IPS DF 6.9 (cell line): ENCODE data around the gene DGCR8.

Source experiments
- DNase-seq: peaks from one replicate; pipeline ENCODE4 v3.0.0-alpha.2; 2013; ENCODE audit warnings: low read depth, low spot score
- H3K27ac ChIP-seq: one replicate; pipeline ENCODE4 v1.5.1; 2013; ENCODE audit warnings: low read length, control low read depth
- H3K27me3 ChIP-seq: 2 replicates; pipeline ENCODE4 v1.6.1; 2013; ENCODE audit warnings: mild to moderate bottlenecking, low read length; ENCODE audit not compliant: control insufficient read depth, insufficient read depth
- H3K36me3 ChIP-seq: 2 replicates; pipeline ENCODE4 v1.6.1; 2013; ENCODE audit warnings: low read length; ENCODE audit not compliant: control insufficient read depth, insufficient read depth
- H3K4me1 ChIP-seq: 2 replicates; pipeline ENCODE4 v1.6.1; 2013; ENCODE audit warnings: low read length; ENCODE audit not compliant: control insufficient read depth, insufficient read depth
- H3K4me3 ChIP-seq: 2 replicates; pipeline ENCODE4 v1.5.1; 2013; ENCODE audit warnings: mild to moderate bottlenecking, low read length
- H3K9me3 ChIP-seq: 2 replicates; pipeline ENCODE4 v1.6.1; 2013; ENCODE audit warnings: low read length, inconsistent platforms; ENCODE audit not compliant: control insufficient read depth, insufficient read depth
- WGBS: extraction: QIAGEN DNeasy Blood & Tissue Kit; methylation state at CpG from one replicate; pipeline ENCODE4 v1.1.7; 2013; ENCODE audit warnings: mixed read lengths, missing lambda C conversion rate; ENCODE audit not compliant: insufficient read length, insufficient coverage; 5-methylcytosine and 5-hydroxymethylcytosine counted together

The DGCR8 gene

GRCh38 chr22:20135806-20136602, 56.0 kb downstream of the DGCR8 start:
- H3K4me3 ChIP-seq, result no peak overlapping the region
- no peak for DNase-seq
- H3K27me3 ChIP-seq, result no peaks in the 10 kb centered on the region
- H3K36me3 ChIP-seq, result peaks cover 4% of the 10 kb centered on the region
- WGBS, result no CpG with 5 or more reads among the region's 25 CpGs
- H3K27ac ChIP-seq, result no peak overlapping the region
- peaks cover 4% of the 10 kb centered on the region; the same call in 1 of the 2 replicates for H3K4me1 ChIP-seq
- H3K9me3 ChIP-seq, result no peaks in the 10 kb centered on the region

GRCh38 chr22:20136603-20136873, 56.5 kb downstream of the DGCR8 start:
- no peaks in the 10 kb centered on the region for H3K9me3 ChIP-seq
- no peak overlapping the region for H3K27ac ChIP-seq
- H3K4me1 ChIP-seq, result peaks cover 4% of the 10 kb centered on the region; the same call in 1 of the 2 replicates
- no peak overlapping the region for H3K4me3 ChIP-seq
- no CpG with 5 or more reads among the region's 5 CpGs for WGBS
- no peaks in the 10 kb centered on the region for H3K27me3 ChIP-seq
- peaks cover 6% of the 10 kb centered on the region for H3K36me3 ChIP-seq
- DNase-seq, result no peak

- no peaks in the 10 kb centered on the region for H3K9me3 ChIP-seq
- H3K4me3 ChIP-seq, result no peak overlapping the region
- H3K36me3 ChIP-seq, result peaks cover 11% of the 10 kb centered on the region
- H3K27me3 ChIP-seq, result no peaks in the 10 kb centered on the region
- no CpG with 5 or more reads among the region's 13 CpGs for WGBS
- no peak overlapping the region for H3K27ac ChIP-seq
- DNase-seq, result no peak
- H3K4me1 ChIP-seq, result peaks cover 4% of the 10 kb centered on the region; the same call in 1 of the 2 replicates
Observed at GRCh38 chr22:20137113-20137512, 57.1 kb downstream of the DGCR8 start.

- Histone ChIP-seq H3K27me3 (no peaks in the 10 kb centered on the region), H3K4me1 (no peaks in the 10 kb centered on the region), H3K4me3 (no peak overlapping the region; the same call in 1 of the 2 replicates), H3K27ac (no peak overlapping the region), H3K9me3 (no peaks in the 10 kb centered on the region), H3K36me3 (peaks cover 11% of the 10 kb centered on the region)
- no peak for DNase-seq
- no CpG with 5 or more reads among the region's 26 CpGs for WGBS
Observed at GRCh38 chr22:20137671-20138416, 57.8 kb downstream of the DGCR8 start.

- Histone ChIP-seq H3K4me3 (no peak overlapping the region), H3K9me3 (no peaks in the 10 kb centered on the region), H3K36me3 (peaks cover 11% of the 10 kb centered on the region), H3K4me1 (no peaks in the 10 kb centered on the region), H3K27me3 (no peaks in the 10 kb centered on the region), H3K27ac (no peak overlapping the region)
- WGBS, result no CpG with 5 or more reads among the region's 4 CpGs
- DNase-seq, result no peak
Observed at GRCh38 chr22:20138417-20138738, 58.3 kb downstream of the DGCR8 start.

GRCh38 chr22:20138868-20139267, 58.8 kb downstream of the DGCR8 start:
- DNase-seq, result no peak
- Histone ChIP-seq H3K36me3 (peaks cover 11% of the 10 kb centered on the region), H3K9me3 (no peaks in the 10 kb centered on the region), H3K4me1 (no peaks in the 10 kb centered on the region), H3K27me3 (no peaks in the 10 kb centered on the region), H3K27ac (no peak overlapping the region), H3K4me3 (no peak overlapping the region)
- no CpG with 5 or more reads among the region's 16 CpGs for WGBS

GRCh38 chr22:20139391-20140106, 59.5 kb downstream of the DGCR8 start:
- H3K4me1 ChIP-seq, result no peaks in the 10 kb centered on the region
- no peaks in the 10 kb centered on the region for H3K27me3 ChIP-seq
- H3K4me3 ChIP-seq, result no peak overlapping the region
- H3K36me3 ChIP-seq, result peaks cover 11% of the 10 kb centered on the region
- H3K27ac ChIP-seq, result no peak overlapping the region
- no peak for DNase-seq
- no peaks in the 10 kb centered on the region for H3K9me3 ChIP-seq
- no CpG with 5 or more reads among the region's 36 CpGs for WGBS

- H3K27ac ChIP-seq, result no peak overlapping the region
- no peak for DNase-seq
- WGBS, result no CpG with 5 or more reads among the region's 11 CpGs
- peaks cover 11% of the 10 kb centered on the region for H3K36me3 ChIP-seq
- H3K4me3 ChIP-seq, result no peak overlapping the region
- H3K4me1 ChIP-seq, result no peaks in the 10 kb centered on the region
- no peaks in the 10 kb centered on the region for H3K27me3 ChIP-seq
- H3K9me3 ChIP-seq, result no peaks in the 10 kb centered on the region
Observed at GRCh38 chr22:20140107-20140445, 60.0 kb downstream of the DGCR8 start.

GRCh38 chr22:20140521-20140964, 60.5 kb downstream of the DGCR8 start:
- Histone ChIP-seq H3K9me3 (no peaks in the 10 kb centered on the region), H3K27ac (no peak overlapping the region), H3K27me3 (no peaks in the 10 kb centered on the region), H3K36me3 (peaks cover 11% of the 10 kb centered on the region), H3K4me3 (no peak overlapping the region), H3K4me1 (no peaks in the 10 kb centered on the region)
- no CpG with 5 or more reads among the region's 17 CpGs for WGBS
- DNase-seq, result no peak

GRCh38 chr22:20141186-20142077, 61.4 kb downstream of the DGCR8 start:
- H3K4me1 ChIP-seq, result no peaks in the 10 kb centered on the region
- no CpG with 5 or more reads among the region's 22 CpGs for WGBS
- no peaks in the 10 kb centered on the region for H3K27me3 ChIP-seq
- H3K36me3 ChIP-seq, result peaks cover 11% of the 10 kb centered on the region
- no peak overlapping the region for H3K4me3 ChIP-seq
- no peak overlapping the region for H3K27ac ChIP-seq
- H3K9me3 ChIP-seq, result no peaks in the 10 kb centered on the region
- no peak for DNase-seq
